ENCODE data around the gene KIAA0753.
A peak's percentile ranks its signal among the peaks of the same experiment; 100 is the strongest.
"Not testable (repeated sequence)": the region's sequence is repeated elsewhere in the genome, so short reads cannot be mapped to it uniquely, and the experiment has no call there.

The KIAA0753 gene

GRCh38 chr17:6668219-6668618 is 27.7 kb upstream of the KIAA0753 start:
- no peak for DNase-seq

GRCh38 chr17:6667516-6667915 is 27.0 kb upstream of the KIAA0753 start:
- DNase-seq = no peak

GRCh38 chr17:6666557-6666956 is 26.0 kb upstream of the KIAA0753 start:
- DNase-seq = no peak

- peak; percentile 93 for DNase-seq
These were observed 25.6 kb upstream of the KIAA0753 start for GRCh38 chr17:6666077-6666521.

GRCh38 chr17:6663200-6663599 is 22.7 kb upstream of the KIAA0753 start:
- not testable (repeated sequence) for DNase-seq

GRCh38 chr17:6661464-6661848 is 20.9 kb upstream of the KIAA0753 start:
- DNase-seq = no peak

GRCh38 chr17:6660805-6661463 is 20.4 kb upstream of the KIAA0753 start:
- DNase-seq = no peak

GRCh38 chr17:6660101-6660500 is 19.6 kb upstream of the KIAA0753 start:
- DNase-seq = no peak

- not testable (repeated sequence) for DNase-seq
These were observed 17.9 kb upstream of the KIAA0753 start for GRCh38 chr17:6658411-6658810.

GRCh38 chr17:6657633-6658287 is 17.2 kb upstream of the KIAA0753 start:
- no peak for DNase-seq

GRCh38 chr17:6656797-6657632 is 16.5 kb upstream of the KIAA0753 start:
- peak; percentile 48 for DNase-seq

GRCh38 chr17:6655732-6656361 is 15.3 kb upstream of the KIAA0753 start:
- not testable (repeated sequence) for DNase-seq

GRCh38 chr17:6654841-6655731 is 14.6 kb upstream of the KIAA0753 start:
- DNase-seq = peak; percentile 56

- DNase-seq = no peak
These were observed 11.5 kb upstream of the KIAA0753 start for GRCh38 chr17:6651919-6652452.

- peak; percentile 97 for DNase-seq
These were observed 10.9 kb upstream of the KIAA0753 start, which contains the start of the genes C17orf100 and MED31 for GRCh38 chr17:6651354-6651918. Gene C17orf100 (plus strand): TSS chr17:6651762. CDS start chr17:6651914, 152 bp downstream. Gene MED31 (minus strand): TSS chr17:6651605. CDS start chr17:6651528, 77 bp downstream.

- no peak for DNase-seq
These were observed 7.7 kb upstream of the KIAA0753 start for GRCh38 chr17:6648181-6648580.

- no peak for DNase-seq
These were observed 3.1 kb upstream of the KIAA0753 start for GRCh38 chr17:6643451-6644125.

GRCh38 chr17:6642592-6642991 is 2.1 kb upstream of the KIAA0753 start:
- no peak for DNase-seq

- no peak for DNase-seq
These were observed 844 bp upstream of the KIAA0753 start for GRCh38 chr17:6641247-6641863.
